ENCODE results near the gene SINHCAF.

GRCh38 chr12:31278832-31279231, 47.1 kb downstream of the SINHCAF start:
- TF ChIP-seq CTCF (IDR thresholded peaks at IDR 0.05 in 4 of 5, conservative IDR thresholded peaks at IDR 0.05 in 1 of 5) (no peak), POLR2A (IDR thresholded peaks at IDR 0.05) (no peak)

All from gastrocnemius medialis (tissue), 4 donors.